HepG2 (cell line): ENCODE measurements around the gene TP73. TPM values are rescaled to one million over a fixed set of nuclear protein-coding genes. Genes with fewer than 3 reads are reported as not detected.

Experiments
- ARNTL ChIP-seq: sonication (generic); formaldehyde crosslinking; IDR thresholded peaks from 2 replicates; pipeline ENCODE4 v1.4.0; 2020; ENCODE audit warnings: mild to moderate bottlenecking, missing genetic modification reagents
- ATF2 ChIP-seq: sonication (generic); formaldehyde crosslinking; IDR thresholded peaks from 2 replicates; pipeline ENCODE4 v1.4.0; 2020; ENCODE audit warnings: missing genetic modification reagents
- CBX5 ChIP-seq: sonication (generic); formaldehyde crosslinking; IDR thresholded peaks from 2 replicates; pipeline ENCODE4 v1.4.0; 2020; ENCODE audit warnings: missing genetic modification reagents, borderline replicate concordance
- CREB1 ChIP-seq, 2 experiments: fragments of 450-650 bp in 1 of 2; IDR thresholded peaks; 2 replicates each; pipeline ENCODE4 v1.6.1; 2016 to 2017; ENCODE audit warnings: control low read depth in 1 of 2, mild to moderate bottlenecking in 1 of 2, missing compliant biosample characterization in 1 of 2, missing genetic modification characterization in 1 of 2
- FOSL2 ChIP-seq: sonication (generic); formaldehyde crosslinking; IDR thresholded peaks from 2 replicates; pipeline ENCODE4 v1.4.0; 2020; ENCODE audit warnings: missing genetic modification reagents
- GATAD2A ChIP-seq: IDR thresholded peaks from 2 replicates; pipeline ENCODE4 v1.6.1; 2016
- PAF1 ChIP-seq: IDR thresholded peaks from 2 replicates; pipeline ENCODE4 v1.6.1; 2016; ENCODE audit warnings: missing genetic modification reagents, missing compliant biosample characterization
- PREB ChIP-seq: sonication (generic); formaldehyde crosslinking; IDR thresholded peaks from 2 replicates; pipeline ENCODE4 v1.4.0; 2020; ENCODE audit warnings: missing genetic modification reagents
- PRPF4 ChIP-seq: fragments of 200-400 bp; formaldehyde crosslinking; IDR thresholded peaks from 2 replicates; pipeline ENCODE4 v1.6.1; 2016; ENCODE audit warnings: low read length, low read depth; ENCODE audit not compliant: poor library complexity, severe bottlenecking
- SIN3A ChIP-seq: IDR thresholded peaks from 2 replicates; pipeline ENCODE4 v1.6.1; 2011; ENCODE audit warnings: low read depth, mild to moderate bottlenecking, control low read depth, low read length, borderline replicate concordance
- SMYD3 ChIP-seq: sonication (generic); formaldehyde crosslinking; IDR thresholded peaks from 2 replicates; pipeline ENCODE4 v1.8.1; 2023; ENCODE audit warnings: mild to moderate bottlenecking, missing genetic modification reagents
- SP1 ChIP-seq, 2 experiments: fragments of 450-650 bp in 1 of 2; sonication (generic) in 1 of 2; formaldehyde crosslinking in 1 of 2; IDR thresholded peaks; 2 replicates each; pipeline versions ENCODE4 v1.4.0 to v1.6.1; 2016 to 2020; ENCODE audit warnings: missing genetic modification reagents in 1 of 2
- SRY ChIP-seq: sonication (generic); formaldehyde crosslinking; IDR thresholded peaks from 2 replicates; pipeline ENCODE4 v1.8.0; 2022; ENCODE audit warnings: mild to moderate bottlenecking, missing genetic modification reagents
- TRAFD1 ChIP-seq: sonication (generic); formaldehyde crosslinking; IDR thresholded peaks from 2 replicates; pipeline ENCODE4 v1.5.1; 2020; ENCODE audit warnings: missing genetic modification reagents, mild to moderate bottlenecking, borderline replicate concordance
- ZBTB20 ChIP-seq: sonication (generic); formaldehyde crosslinking; IDR thresholded peaks from 2 replicates; pipeline ENCODE4 v1.8.1; 2023; ENCODE audit warnings: missing genetic modification reagents, low read depth, mild to moderate bottlenecking, borderline replicate concordance
- ZNF10 ChIP-seq: sonication (generic); formaldehyde crosslinking; IDR thresholded peaks from 2 replicates; pipeline ENCODE4 v1.4.0; 2020; ENCODE audit warnings: mild to moderate bottlenecking, low read depth, missing genetic modification reagents, borderline replicate concordance
- ZNF574 ChIP-seq: sonication (generic); formaldehyde crosslinking; IDR thresholded peaks from 2 replicates; pipeline ENCODE4 v1.4.0; 2020; ENCODE audit warnings: missing genetic modification reagents
- ZNF672 ChIP-seq: sonication (generic); formaldehyde crosslinking; IDR thresholded peaks from 2 replicates; pipeline ENCODE4 v1.8.1; 2022; ENCODE audit warnings: missing genetic modification reagents
- ZNF770 ChIP-seq: sonication (generic); formaldehyde crosslinking; IDR thresholded peaks from 2 replicates; pipeline ENCODE4 v1.5.0; 2020; ENCODE audit warnings: mild to moderate bottlenecking, missing genetic modification reagents
- ZSCAN20 ChIP-seq: sonication (generic); formaldehyde crosslinking; IDR thresholded peaks from 2 replicates; pipeline ENCODE4 v1.4.0; 2020; ENCODE audit warnings: missing genetic modification reagents, mild to moderate bottlenecking, borderline replicate concordance
- polyA plus RNA-seq, 8 experiments: library from polyadenylated mRNA; depleted of rRNA in 3 of 8; stranded (reverse) in 7 of 8; unstranded in 1 of 8; fragments of >200 nt; fragmentation: Illumina TruSeq in 4 of 8; extraction: Trizol in 4 of 8; gene quantifications; 2 replicates each; pipeline versions ENCODE4 v1.2.1 to v1.2.3, GENCODE V29; 2011 to 2016; ENCODE audit warnings: low read depth in 4 of 8, missing spikeins in 1 of 8, mixed read lengths in 1 of 8; ENCODE audit not compliant: insufficient read depth in 1 of 8
- total RNA-seq, 5 experiments: library from RNA; depleted of rRNA; stranded (reverse); fragments of >200 nt; fragmentation: Illumina TruSeq; extraction: Trizol; gene quantifications; 2 replicates each; pipeline ENCODE4 v1.2.3, GENCODE V29; 2016; ENCODE audit warnings: low read depth in 1 of 5

The TP73 gene
- total and polyA plus RNA-seq, 2 of the 13 experiments (the other 11 are each of a cell fraction or from before 2014, with no cell fraction given) = 0.49 to 1.1 TPM

- TF ChIP-seq ZNF770 (CRISPR knock-in tag) (peak; percentile 52; the same call in 1 of the 2 replicates), CREB1 (IDR thresholded peaks at IDR 0.05) (no peak), CREB1 (CRISPR knock-in tag; IDR thresholded peaks at IDR 0.05) (no peak), ZNF10 (CRISPR knock-in tag) (no peak), SRY (CRISPR knock-in tag) (no peak), GATAD2A (CRISPR knock-in tag) (no peak), PAF1 (CRISPR knock-in tag) (no peak), SMYD3 (CRISPR knock-in tag) (no peak), CBX5 (CRISPR knock-in tag) (no peak), ATF2 (no peak), FOSL2 (CRISPR knock-in tag) (no peak), SIN3A (peak; percentile 25; the same call in 1 of the 2 replicates), ZNF574 (CRISPR knock-in tag) (0 out of 2 replicates have a peak, but pooled peaks have one; percentile 18), ZSCAN20 (CRISPR knock-in tag) (no peak), TRAFD1 (no peak), PREB (CRISPR knock-in tag) (no peak), ZNF672 (CRISPR knock-in tag) (no peak), ARNTL (CRISPR knock-in tag) (no peak), PRPF4 (no peak), SP1 (IDR thresholded peaks at IDR 0.05) (no peak), SP1 (CRISPR knock-in tag; IDR thresholded peaks at IDR 0.05) (no peak), ZBTB20 (no peak)
Observed at GRCh38 chr1:3774276-3774945, 122.1 kb downstream of the TP73 start (continued).
